NCI-H345 treated with DMSO at 0.1 percent for 48 hours (cell line): Measurements from ENCODE around the gene LRRC41.
"Not testable (repeated sequence)": the region's sequence is repeated elsewhere in the genome, so short reads cannot be mapped to it uniquely, and the experiment has no call there.

Experiments
- DNase-seq: peaks from one replicate; lab custom pipeline; 2025; ENCODE audit not compliant: unreplicated experiment; lab: John Stamatoyannopoulos, UW

The LRRC41 gene

DNA sequence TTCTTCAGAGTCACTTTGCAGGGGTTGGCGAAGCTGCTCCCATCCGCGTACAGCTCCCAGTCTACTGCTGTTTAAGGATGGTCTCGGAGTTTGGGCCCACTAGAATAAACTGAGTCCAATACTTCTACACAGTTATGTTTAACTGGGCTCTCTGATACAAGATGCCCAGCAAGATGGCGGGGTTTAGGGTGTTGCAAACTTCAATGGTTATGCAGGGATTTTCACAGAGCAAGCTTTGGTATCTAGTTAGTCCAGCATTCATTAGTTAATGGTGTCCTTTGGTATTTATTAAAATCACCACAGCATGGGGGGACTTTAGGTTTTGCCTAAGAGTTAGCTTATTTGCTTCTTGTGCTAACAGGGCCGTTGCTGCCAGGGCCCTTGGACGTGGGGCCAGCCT lies 24.8 kb upstream of the LRRC41 start:
- DNase-seq, result not testable (repeated sequence)

- DNase-seq, result not testable (repeated sequence)
These were observed 22.1 kb upstream of the LRRC41 start for GRCh38 chr1:46325285-46326076.

DNA sequence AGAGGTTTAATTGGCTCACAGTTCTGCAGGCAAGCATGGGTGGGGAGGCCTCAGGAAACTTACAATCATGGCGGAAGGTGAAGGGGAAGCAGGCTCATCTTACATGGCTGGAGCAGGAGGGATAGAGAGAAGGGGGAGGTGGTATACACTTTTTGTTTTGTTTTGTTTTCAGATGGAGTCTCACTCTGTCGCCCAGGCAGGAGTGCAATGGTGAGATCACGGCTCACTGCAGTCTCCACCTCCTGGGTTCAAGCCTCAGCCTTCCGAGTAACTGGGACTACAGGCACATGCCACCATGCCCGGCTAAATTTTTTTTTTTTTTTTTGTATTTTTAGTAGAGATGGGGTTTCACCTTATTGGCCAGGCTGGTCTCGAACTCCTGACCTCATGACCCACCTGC lies 18.8 kb upstream of the LRRC41 start:
- DNase-seq, result not testable (repeated sequence)

DNA sequence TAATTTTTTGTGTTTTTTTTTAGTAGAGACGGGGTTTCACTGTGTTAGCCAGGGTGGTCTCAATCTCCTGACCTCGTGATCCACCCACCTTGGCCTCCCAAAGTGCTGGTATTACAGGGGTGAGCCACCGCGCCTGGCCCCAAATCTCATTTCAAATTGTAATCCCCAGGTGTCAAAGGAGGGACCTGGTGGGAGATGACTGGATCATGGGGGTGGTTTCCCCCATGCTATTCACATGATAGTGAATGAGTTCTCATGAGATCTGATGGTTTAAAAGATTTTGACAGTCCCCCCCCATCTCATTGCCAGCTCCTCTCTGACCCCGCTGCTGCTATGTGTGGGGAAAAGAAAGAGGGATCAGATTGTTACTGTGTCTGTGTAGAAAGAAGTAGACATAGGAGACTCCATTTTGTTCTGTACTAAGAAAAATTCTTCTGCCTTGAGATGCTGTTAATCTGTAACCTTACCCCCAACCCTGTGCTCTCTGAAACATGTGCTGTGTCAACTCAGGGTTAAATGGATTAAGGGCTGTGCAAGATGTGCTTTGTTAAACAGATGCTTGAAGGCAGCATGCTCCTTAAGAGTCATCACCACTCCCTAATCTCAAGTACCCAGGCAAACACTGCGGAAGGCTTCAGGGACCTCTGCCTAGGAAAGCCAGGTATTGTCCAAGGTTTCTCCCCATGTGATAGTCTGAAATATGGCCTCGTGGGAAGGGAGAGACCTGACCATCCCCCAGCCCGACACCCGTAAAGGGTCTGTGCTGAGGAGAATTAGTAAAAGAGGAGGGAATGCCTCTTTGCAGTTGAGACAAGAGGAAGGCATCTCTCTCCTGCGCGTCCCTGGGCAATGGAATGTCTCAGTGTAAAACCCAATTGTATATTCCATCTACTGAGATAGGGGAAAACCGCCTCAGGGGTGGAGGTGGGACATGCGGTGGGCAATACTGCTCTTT lies 16.8 kb upstream of the LRRC41 start:
- not testable (repeated sequence) for DNase-seq

GRCh38 chr1:46319301-46319700 lies 15.9 kb upstream of the LRRC41 start:
- not testable (repeated sequence) for DNase-seq

DNA sequence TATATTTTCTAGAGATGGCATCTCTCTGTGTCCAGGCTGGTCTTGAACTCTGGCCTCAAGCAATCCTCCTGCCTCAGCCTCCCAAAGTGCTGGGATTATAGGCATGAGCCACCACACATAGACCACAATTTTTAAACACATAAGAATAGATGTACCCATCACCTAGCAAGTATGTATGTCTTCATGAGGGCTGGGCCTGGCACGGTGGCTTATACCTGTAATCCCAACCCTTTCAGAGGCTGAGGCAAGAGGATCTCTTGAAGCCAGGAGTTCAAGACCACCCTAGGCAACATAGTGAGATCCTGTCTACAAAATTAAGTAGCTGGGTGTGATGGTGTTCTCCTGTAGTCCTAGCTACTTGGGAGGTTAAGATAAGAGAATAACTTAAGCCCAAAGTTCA lies 13.9 kb upstream of the LRRC41 start:
- DNase-seq, result no peak

GRCh38 chr1:46315669-46316403 lies 12.4 kb upstream of the LRRC41 start:
- DNase-seq, result no peak

DNA sequence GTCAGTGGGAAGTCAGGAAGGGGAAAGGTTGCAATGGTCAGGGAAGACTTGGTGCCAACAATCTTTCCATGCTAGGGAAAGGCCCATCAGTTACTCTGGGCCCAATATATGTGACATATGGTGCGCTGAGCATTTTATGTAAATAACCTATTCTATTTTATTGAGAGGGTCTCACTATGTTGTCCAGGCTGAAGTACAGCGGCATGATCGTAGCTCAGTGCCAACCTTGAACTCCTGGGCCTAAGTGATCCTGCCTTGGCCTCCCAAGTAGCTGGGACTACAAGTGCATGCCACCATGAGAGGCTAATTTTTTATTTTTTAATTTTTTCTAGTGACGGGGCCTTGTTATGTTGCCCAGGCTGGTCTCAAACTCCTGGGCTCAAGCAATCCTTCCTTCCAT lies 6.9 kb upstream of the LRRC41 start:
- no peak for DNase-seq

- no peak for DNase-seq
These were observed 6.2 kb upstream of the LRRC41 start for GRCh38 chr1:46309401-46310159.

- no peak for DNase-seq
These were observed 2.7 kb upstream of the LRRC41 start for GRCh38 chr1:46306159-46306530.

GRCh38 chr1:46303872-46304326 lies 483 bp upstream of the LRRC41 start:
- no peak for DNase-seq

- no peak for DNase-seq
These were observed 777 bp downstream of the LRRC41 start for GRCh38 chr1:46302641-46303037.

GRCh38 chr1:46301808-46302640 lies 1.4 kb downstream of the LRRC41 start:
- DNase-seq, result no peak

- no peak for DNase-seq
These were observed 2.0 kb downstream of the LRRC41 start for GRCh38 chr1:46301406-46301807.

GRCh38 chr1:46300673-46301405 lies 2.6 kb downstream of the LRRC41 start:
- DNase-seq, result no peak

- DNase-seq, result no peak
These were observed 5.0 kb downstream of the LRRC41 start for GRCh38 chr1:46298387-46298786.

- DNase-seq, result no peak
These were observed 8.1 kb downstream of the LRRC41 start for GRCh38 chr1:46295306-46295705.

GRCh38 chr1:46289976-46290375 lies 13.4 kb downstream of the LRRC41 start:
- no peak for DNase-seq

- DNase-seq, result no peak
These were observed 14.3 kb downstream of the LRRC41 start for GRCh38 chr1:46289134-46289494.
